ENCODE data around the gene ANKRD44.

DNA sequence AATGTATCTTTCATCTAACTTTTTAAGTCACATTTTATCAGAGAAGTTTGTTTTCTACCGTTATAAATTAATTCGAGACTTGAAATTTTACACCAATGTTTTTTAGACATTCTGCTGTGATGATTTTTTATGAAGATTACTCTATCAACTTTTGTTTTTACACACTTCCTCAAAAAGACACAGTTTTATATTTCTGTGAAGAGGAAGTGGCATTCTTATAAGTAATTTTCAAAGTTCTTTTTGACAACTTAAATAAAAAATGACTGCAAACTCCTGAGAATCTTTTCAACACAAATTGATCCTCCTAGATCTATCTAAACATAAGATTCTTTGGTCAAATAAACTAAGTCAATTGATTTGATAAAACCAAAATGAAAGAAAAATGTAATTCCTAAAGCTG is 13.7 kb downstream of the ANKRD44 start:
- TF ChIP-seq CTCF (conservative IDR thresholded peaks at IDR 0.05; ENCODE audit: low read depth, low read length): no peak
- no peak for TF ChIP-seq EZH2phosphoT487 (IDR thresholded peaks at IDR 0.05; ENCODE audit: borderline replicate concordance, low read length)
- TF ChIP-seq EZH2 (IDR thresholded peaks at IDR 0.05; ENCODE audit: low read length, unreplicated experiment): no peak

Measured in PC-3 (cell line).